Thymus (tissue), 11 donors: ENCODE data around the gene KDM6B. TPM values are rescaled to one million over a fixed set of nuclear protein-coding genes. Genes with fewer than 3 reads are reported as not detected.

ENCODE experiments used
- DNase-seq, 9 donors: peaks; one replicate each; pipeline ENCODE4 v3.0.0-alpha.2; 2013; ENCODE audit warnings: low spot score in 9 of 9, low read depth in 6 of 9, missing footprints in 1 of 9
- H3K27ac ChIP-seq, 2 donors: one replicate each; pipeline ENCODE4 v1.5.1; 2013; ENCODE audit warnings: control low read depth in 1 of 2, low read depth in 1 of 2, low read length in 1 of 2, mild to moderate bottlenecking in 1 of 2, moderate library complexity in 1 of 2
- H3K27me3 ChIP-seq, 2 donors: one replicate each; pipeline ENCODE4 v1.5.1; 2013; ENCODE audit warnings: low read length in 1 of 2; ENCODE audit not compliant: control insufficient read depth in 2 of 2, insufficient read depth in 1 of 2
- H3K36me3 ChIP-seq, 2 donors: one replicate each; pipeline ENCODE4 v1.5.1; 2013; ENCODE audit warnings: low read length in 1 of 2, mild to moderate bottlenecking in 1 of 2, moderate library complexity in 1 of 2; ENCODE audit not compliant: control insufficient read depth in 2 of 2, insufficient read depth in 2 of 2
- H3K4me1 ChIP-seq, 2 donors: one replicate each; pipeline ENCODE4 v1.5.1; 2013; ENCODE audit warnings: low read length in 2 of 2; ENCODE audit not compliant: control insufficient read depth in 2 of 2, insufficient read depth in 2 of 2
- H3K4me3 ChIP-seq, 2 donors: one replicate each; pipeline ENCODE4 v1.5.1; 2013; ENCODE audit warnings: low read length in 2 of 2, control low read depth in 1 of 2, mild to moderate bottlenecking in 1 of 2
- H3K9me3 ChIP-seq, 2 donors: one replicate each; pipeline ENCODE4 v1.5.1; 2013; ENCODE audit warnings: low read length in 1 of 2, mild to moderate bottlenecking in 1 of 2; ENCODE audit not compliant: control insufficient read depth in 2 of 2, insufficient read depth in 1 of 2
- WGBS: extraction: QIAGEN DNeasy Blood & Tissue Kit; methylation state at CpG from one replicate; pipeline ENCODE4 v1.1.7; 2013; 5-methylcytosine and 5-hydroxymethylcytosine counted together
- polyA plus RNA-seq: library from polyadenylated mRNA; stranded (reverse); fragments of 200-250 nt; gene quantifications from one replicate; pipeline ENCODE4 v1.2.3, GENCODE V29; 2013
- total RNA-seq: library from RNA; stranded (reverse); fragments of 120-200 nt; gene quantifications from one replicate; pipeline ENCODE4 v1.2.4, GENCODE V29; 2013
- donor health status: healthy.

The KDM6B gene
- total and polyA plus RNA-seq, 2 donors: 6.3 to 16.3 TPM

DNA sequence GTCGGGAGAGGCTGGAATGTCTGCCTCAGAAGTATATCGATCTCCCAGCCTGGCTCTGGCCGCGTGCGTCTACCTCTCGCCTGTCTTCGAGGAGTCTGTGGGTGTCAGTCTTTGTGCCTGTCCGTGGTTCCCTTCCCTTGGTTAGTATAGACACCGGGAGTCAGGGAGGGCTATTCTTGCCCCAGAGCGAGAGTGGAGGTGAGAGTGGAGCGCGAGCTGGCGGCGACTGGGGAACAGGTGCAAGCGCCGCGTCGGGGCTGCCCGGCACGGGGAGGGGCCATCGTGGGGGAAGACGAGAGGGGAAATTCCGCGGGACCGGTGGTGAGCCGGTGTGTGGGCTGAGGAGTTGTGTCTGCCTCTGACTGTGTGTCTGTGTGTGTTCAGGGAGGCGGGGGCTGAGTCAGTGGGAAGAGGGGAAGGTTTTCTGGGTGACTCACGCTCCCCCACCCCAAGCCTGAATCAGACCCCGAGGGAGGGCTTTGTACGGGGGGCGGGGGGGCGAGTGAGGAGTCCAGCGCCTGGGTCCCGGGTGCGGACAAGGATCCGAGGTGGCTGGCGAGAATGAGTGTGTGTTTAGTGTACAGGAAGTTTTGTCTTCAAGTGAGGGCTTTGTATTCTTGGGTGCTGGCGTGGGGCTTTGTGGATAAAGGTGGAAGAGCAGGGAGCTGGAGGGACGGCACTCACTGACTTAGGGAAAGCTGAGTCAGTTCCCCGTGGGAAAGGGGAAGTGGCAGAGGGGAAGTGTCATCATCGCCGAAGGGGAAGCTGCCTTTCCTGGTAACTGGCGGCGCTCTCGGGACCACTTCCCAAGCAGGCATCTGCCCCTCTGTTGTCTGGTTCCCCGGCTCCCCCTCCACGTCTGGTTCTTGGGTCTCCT is 8.6 kb downstream of the KDM6B start:
- Histone ChIP-seq H3K27me3 (no peaks in the 10 kb centered on the region), H3K9me3 (peaks cover 0 to 22% of the 10 kb centered on the region in 2 donors), H3K4me1 (peaks cover 31 to 74% of the 10 kb centered on the region in 2 donors), H3K27ac (peak overlapping the region; percentile 93 to 95), H3K4me3 (peak overlapping the region; percentile 65 to 66), H3K36me3 (peaks cover 25 to 50% of the 10 kb centered on the region in 2 donors)
- WGBS: under 1% methylated on average over 47 of the region's 47 CpGs
- peak in 4 of 9 donors; percentile 67 to 83 (median 72) for DNase-seq

GRCh38 chr17:7843257-7843535 is 9.2 kb downstream of the KDM6B start:
- Histone ChIP-seq H3K27me3 (no peaks in the 10 kb centered on the region), H3K4me1 (peaks cover 31 to 70% of the 10 kb centered on the region in 2 donors), H3K4me3 (peak overlapping the region; percentile 65 to 66), H3K9me3 (peaks cover 0 to 22% of the 10 kb centered on the region in 2 donors), H3K27ac (peak overlapping the region; percentile 93 to 95), H3K36me3 (peaks cover 30 to 56% of the 10 kb centered on the region in 2 donors)
- WGBS: under 1% methylated on average over 17 of the region's 17 CpGs
- DNase-seq: no peak

GRCh38 chr17:7843536-7844291 is 9.7 kb downstream of the KDM6B start:
- WGBS: under 1% methylated on average over 61 of the region's 61 CpGs
- no peaks in the 10 kb centered on the region for H3K27me3 ChIP-seq
- H3K36me3 ChIP-seq: peaks cover 35 to 60% of the 10 kb centered on the region in 2 donors
- peak in 6 of 9 donors; percentile 68 to 90 (median 82) for DNase-seq
- H3K9me3 ChIP-seq: peaks cover 0 to 22% of the 10 kb centered on the region in 2 donors
- H3K4me3 ChIP-seq: peak overlapping the region; percentile 65 to 66
- peak overlapping the region; percentile 93 to 95 for H3K27ac ChIP-seq
- peaks cover 27 to 66% of the 10 kb centered on the region in 2 donors for H3K4me1 ChIP-seq

GRCh38 chr17:7844292-7845154 is 10.5 kb downstream of the KDM6B start:
- peak overlapping the region; percentile 65 to 66 for H3K4me3 ChIP-seq
- H3K4me1 ChIP-seq: peaks cover 19 to 58% of the 10 kb centered on the region in 2 donors
- H3K27me3 ChIP-seq: no peaks in the 10 kb centered on the region
- peaks cover 43 to 60% of the 10 kb centered on the region in 2 donors for H3K36me3 ChIP-seq
- peak overlapping the region; percentile 87 to 93 for H3K27ac ChIP-seq
- H3K9me3 ChIP-seq: peaks cover 0 to 22% of the 10 kb centered on the region in 2 donors
- 1% methylated on average over 71 of the region's 71 CpGs for WGBS
- peak in 5 of 9 donors; percentile 69 to 90 (median 76) for DNase-seq

- Histone ChIP-seq H3K4me3 (peak overlapping the region; percentile 65 to 66), H3K27ac (peak overlapping the region in 1 of 2 donors; percentile 71), H3K4me1 (peaks cover 12 to 56% of the 10 kb centered on the region in 2 donors), H3K27me3 (no peaks in the 10 kb centered on the region), H3K9me3 (peaks cover 0 to 22% of the 10 kb centered on the region in 2 donors), H3K36me3 (peaks cover 52 to 60% of the 10 kb centered on the region in 2 donors)
- WGBS: 92% methylated on average over 15 of the region's 15 CpGs
- no peak for DNase-seq
Observed at GRCh38 chr17:7845359-7846062, 11.5 kb downstream of the KDM6B start.

DNA sequence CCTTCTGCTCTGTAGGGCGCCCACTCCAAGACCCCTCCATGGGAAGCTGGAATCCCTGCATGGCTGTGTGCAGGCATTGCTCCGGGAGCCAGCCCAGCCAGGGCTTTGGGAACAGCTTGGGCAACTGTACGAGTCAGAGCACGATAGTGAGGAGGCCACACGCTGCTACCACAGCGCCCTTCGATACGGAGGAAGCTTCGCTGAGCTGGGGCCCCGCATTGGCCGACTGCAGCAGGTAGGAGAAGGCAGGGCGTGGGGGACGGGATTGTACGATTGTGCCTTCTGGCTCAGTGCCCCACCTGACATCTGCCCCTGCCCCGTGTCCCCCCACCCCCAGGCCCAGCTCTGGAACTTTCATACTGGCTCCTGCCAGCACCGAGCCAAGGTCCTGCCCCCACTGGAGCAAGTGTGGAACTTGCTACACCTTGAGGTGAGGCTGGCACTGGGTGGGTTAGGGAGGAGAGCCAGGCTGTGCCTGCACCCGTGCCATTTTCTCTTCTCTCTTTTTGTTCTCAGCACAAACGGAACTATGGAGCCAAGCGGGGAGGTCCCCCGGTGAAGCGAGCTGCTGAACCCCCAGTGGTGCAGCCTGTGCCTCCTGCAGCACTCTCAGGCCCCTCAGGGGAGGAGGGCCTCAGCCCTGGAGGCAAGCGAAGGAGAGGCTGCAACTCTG is 12.2 kb downstream of the KDM6B start:
- WGBS: 96% methylated on average over 22 of the region's 22 CpGs
- peaks cover 12 to 56% of the 10 kb centered on the region in 2 donors for H3K4me1 ChIP-seq
- H3K27me3 ChIP-seq: no peaks in the 10 kb centered on the region
- DNase-seq: no peak
- H3K9me3 ChIP-seq: peaks cover 0 to 23% of the 10 kb centered on the region in 2 donors
- peaks cover 58 to 60% of the 10 kb centered on the region in 2 donors for H3K36me3 ChIP-seq
- H3K27ac ChIP-seq: no peak overlapping the region
- H3K4me3 ChIP-seq: no peak overlapping the region

- peaks cover 16 to 59% of the 10 kb centered on the region in 2 donors for H3K4me1 ChIP-seq
- no peaks in the 10 kb centered on the region for H3K27me3 ChIP-seq
- no peak overlapping the region for H3K27ac ChIP-seq
- no peak for DNase-seq
- H3K4me3 ChIP-seq: no peak overlapping the region
- peaks cover 0 to 27% of the 10 kb centered on the region in 2 donors for H3K9me3 ChIP-seq
- H3K36me3 ChIP-seq: peaks cover 65 to 67% of the 10 kb centered on the region in 2 donors
- 97% methylated on average over 34 of the region's 34 CpGs for WGBS
Observed at GRCh38 chr17:7846765-7847661, 13.0 kb downstream of the KDM6B start.
